NCI-H345 (cell line): ENCODE results near the gene OPHN1.
A peak's percentile ranks its signal among the peaks of the same experiment; 100 is the strongest.

ENCODE experiments used
- DNase-seq: peaks from one replicate; lab custom pipeline; 2025; lab: John Stamatoyannopoulos, UW

The OPHN1 gene

GRCh38 chrX:68249401-68249831, 183.9 kb downstream of the OPHN1 start:
- DNase-seq = no peak

DNA sequence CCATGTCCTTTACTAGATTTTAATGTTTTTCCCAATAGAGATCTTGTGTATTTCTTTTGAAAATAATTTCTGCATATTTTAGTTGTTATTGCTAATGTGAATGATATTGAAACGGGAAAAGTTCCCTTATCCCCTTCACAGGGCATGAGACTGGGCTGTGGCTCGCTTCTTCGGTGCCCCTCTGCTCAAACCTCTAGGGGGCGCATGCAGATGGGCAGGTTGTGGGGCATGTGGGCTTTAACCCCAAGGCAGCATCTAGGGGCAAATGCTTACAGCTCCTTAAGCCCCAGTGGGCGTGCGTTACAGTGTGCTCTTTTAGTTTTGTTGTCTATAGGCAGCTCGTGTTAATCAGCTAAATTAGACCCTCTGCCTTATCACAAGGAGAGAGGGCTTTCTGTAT, 194.7 kb downstream of the OPHN1 start:
- no peak for DNase-seq

- no peak for DNase-seq
Measured at GRCh38 chrX:68234171-68234910, 199.0 kb downstream of the OPHN1 start.

GRCh38 chrX:68232206-68232605, 201.1 kb downstream of the OPHN1 start:
- no peak for DNase-seq

- no peak for DNase-seq
Measured at GRCh38 chrX:68209008-68209407, 224.3 kb downstream of the OPHN1 start.

DNA sequence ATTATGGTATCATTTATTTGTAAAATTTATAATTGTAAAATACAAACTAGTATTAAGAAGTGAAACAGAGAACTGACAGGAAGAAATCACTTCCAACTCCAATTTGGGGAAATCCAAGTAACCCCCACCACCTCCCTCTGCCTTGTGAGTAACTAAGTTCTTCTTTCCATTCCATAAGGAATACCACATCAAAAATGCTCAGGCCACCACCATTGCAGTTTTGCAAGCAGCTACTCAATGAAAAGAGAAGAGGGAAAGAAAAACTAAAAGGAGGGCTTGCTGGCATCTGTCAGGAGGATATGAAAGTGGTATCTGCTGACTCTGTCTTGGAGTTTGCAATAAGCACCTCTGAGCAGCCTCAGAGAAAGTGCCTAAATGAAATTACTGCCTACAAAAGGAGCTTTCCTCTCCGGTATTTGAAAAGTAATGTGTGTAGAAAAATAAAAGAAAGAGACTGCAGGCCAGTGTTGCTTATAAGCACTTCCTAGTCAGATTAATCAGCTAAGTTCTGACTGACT, 228.7 kb downstream of the OPHN1 start:
- no peak for DNase-seq

DNA sequence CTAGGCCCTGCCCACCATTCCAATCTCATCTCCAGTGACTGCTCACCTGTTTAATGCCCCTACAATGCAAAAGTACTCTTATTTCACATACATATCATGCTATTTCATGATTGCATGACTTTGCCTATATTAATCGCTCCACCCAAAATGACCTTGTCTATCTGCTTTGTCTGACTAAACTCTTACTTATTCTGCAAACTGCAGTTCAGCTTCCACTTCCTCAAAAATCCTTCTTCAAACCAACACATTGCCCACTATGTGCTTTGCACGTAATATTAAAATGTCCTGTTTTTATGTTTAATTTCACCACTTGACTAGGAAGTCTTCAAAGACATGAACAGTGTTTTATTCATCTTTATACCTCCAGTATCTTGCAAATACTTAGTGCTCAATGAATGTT, 229.6 kb downstream of the OPHN1 start:
- no peak for DNase-seq

GRCh38 chrX:68203211-68203610, 230.1 kb downstream of the OPHN1 start:
- DNase-seq = no peak

GRCh38 chrX:68199062-68199848, 234.0 kb downstream of the OPHN1 start:
- DNase-seq = no peak

DNA sequence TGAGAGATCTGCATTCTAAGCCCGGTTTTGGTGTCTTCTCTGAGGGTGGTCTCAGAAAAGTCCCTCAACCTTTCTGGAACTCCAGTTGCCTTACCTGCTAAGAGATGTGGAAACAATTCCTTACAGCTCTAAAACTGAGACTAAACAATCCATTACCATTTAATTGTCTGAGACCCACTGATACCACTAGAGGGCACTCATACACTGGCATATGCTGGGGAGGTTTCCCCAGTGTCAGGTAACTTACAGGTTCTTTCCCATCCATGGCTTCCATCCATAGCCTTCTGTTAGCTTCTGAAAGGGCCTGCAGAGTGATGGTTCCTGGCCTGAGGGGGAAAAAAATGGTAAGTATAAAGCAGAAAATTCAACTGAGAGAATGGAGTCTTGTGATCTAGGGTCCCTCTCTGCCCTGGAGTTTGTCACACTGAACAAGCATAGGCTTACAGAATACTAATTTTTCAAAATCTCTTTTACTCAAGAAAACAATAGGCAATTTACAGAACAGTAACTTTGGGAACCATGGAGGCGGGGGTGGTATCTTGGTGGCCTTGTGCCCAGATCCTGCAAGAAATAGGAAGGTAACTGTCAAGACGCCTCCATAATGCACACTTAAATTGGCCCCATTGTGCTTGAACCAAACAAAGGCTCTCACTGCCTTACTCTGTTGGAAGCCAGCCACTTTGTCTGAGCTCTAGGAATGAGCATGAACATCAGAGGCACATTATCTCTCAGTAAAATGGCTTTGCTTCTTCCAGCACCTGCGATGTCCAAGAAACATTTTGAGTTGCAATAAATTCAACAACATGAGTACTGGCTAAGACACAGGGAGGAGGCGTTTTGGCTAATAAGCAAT, 236.1 kb downstream of the OPHN1 start:
- peak; percentile 10 for DNase-seq

- DNase-seq = no peak
Measured at GRCh38 chrX:68195561-68195960, 237.7 kb downstream of the OPHN1 start.

GRCh38 chrX:68193786-68194185, 239.5 kb downstream of the OPHN1 start:
- no peak for DNase-seq

- no peak for DNase-seq
Measured at GRCh38 chrX:68193234-68193633, 240.1 kb downstream of the OPHN1 start.

- no peak for DNase-seq
Measured at GRCh38 chrX:68190799-68191198, 242.5 kb downstream of the OPHN1 start.

DNA sequence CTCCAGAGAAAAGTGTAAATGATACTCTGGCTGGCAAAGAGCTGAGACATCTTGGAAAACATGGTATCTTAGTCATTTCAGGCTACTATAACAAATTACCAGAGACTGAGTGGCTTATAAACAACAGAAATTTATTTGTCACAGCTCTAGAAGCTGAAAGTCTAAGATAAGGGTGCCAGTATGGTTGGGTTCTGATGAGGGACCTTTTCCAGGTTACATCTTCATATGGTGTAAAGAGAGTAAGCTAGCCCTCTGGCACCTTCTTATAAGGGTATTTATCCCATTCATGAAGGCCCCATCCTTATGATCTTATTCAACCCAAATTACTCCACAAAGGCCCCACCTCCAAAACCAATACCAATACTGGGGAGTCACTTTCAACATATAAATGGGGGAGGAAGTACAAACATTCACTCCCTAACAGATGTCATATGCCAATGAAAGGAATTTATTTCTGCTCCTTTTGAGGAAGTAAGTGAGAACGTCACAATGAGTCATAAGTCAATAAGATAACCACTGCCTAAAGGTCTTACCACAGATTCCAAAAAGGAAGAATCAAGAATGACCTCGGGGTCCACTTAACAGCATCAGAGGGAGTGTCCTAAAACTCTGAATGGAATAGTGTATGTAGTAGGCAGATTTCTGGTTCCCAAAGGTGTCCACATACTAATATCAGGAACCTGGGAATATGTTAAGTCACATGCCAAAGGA, 246.6 kb downstream of the OPHN1 start:
- DNase-seq = no peak

- DNase-seq = no peak
Measured at GRCh38 chrX:68185161-68185560, 248.1 kb downstream of the OPHN1 start.

GRCh38 chrX:68183612-68184214, 249.6 kb downstream of the OPHN1 start:
- DNase-seq = no peak

DNA sequence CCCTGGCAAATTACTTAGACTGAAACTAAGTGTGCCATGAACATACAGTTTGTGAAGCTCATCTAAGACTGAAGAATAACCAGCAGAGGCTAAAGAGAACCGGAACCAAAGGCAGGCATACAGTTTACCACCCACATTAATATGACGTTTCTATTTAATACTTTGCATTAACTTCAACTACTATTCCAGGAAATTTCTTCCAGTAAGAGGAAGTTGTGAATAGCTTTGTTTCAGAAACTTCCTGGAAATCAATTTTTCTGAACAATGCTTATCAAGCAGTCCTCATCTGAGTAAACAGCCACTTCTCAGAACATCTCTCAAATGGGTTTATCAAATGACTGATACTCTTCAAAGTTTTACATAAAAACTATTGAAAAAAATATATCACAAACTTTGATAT, 252.7 kb downstream of the OPHN1 start:
- no peak for DNase-seq

DNA sequence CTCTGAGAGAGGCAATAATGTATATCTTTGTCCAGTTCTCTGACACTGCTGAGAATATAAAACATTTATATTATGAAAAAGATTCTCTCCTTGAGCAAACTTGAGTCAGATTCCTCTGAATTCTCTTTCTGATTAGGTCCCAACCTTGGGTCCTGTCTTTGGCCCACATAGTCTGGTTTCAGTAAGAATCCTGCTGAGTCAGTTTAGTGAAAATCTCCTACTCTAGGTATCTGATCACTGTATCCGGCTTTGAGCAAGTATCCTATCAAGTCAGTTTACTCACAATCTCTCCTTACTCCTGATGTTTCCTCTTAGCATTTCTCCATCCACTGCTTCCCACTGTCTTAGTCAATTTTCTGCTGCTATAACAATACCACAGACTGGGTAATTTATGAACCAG, 253.9 kb downstream of the OPHN1 start:
- no peak for DNase-seq

DNA sequence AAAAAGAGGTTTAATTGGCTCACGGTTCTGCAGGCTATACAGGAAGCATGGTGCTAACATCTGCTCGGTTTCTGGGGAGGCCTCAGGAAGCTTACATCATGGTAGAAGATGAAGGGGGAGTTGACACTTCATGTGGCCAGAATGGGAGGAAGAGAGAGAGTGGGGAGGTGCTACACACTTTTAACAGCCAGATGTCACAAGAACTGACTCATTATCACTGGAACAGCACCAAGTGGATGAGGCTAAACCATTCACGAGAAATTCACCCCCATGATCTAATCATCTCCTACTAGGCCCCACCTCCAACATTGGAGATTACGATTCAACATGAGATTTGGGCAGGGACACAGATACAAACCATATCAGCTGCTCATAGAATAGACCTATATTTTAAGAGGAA, 255.8 kb downstream of the OPHN1 start:
- DNase-seq = no peak

DNA sequence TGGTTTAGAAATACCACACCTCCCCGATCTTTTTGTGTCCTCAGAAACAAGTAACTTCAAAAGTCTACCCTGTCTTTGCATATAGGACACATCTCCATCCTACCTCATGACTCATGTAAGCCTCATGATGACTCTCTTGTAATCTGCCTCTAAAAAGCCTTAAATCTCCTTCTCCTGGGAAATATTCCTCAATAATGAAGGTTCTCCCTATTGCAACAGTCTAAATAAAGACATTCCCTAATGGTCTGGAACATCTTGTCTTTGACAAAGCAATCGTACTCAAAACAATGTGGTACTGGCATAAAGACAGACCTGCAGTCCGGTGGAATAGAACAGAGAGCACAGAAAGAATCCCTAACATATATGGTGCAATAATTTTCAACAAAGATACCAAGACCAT, 257.7 kb downstream of the OPHN1 start:
- DNase-seq = no peak
